GOT3 (cell line): ENCODE data around the gene TMEM14B.
"Not testable (repeated sequence)": the region's sequence is repeated elsewhere in the genome, so short reads cannot be mapped to it uniquely, and the experiment has no call there.

ENCODE experiments used
- DNase-seq: peaks from one replicate; lab custom pipeline; 2025; ENCODE audit warnings: mixed read lengths; lab: John Stamatoyannopoulos, UW

The TMEM14B gene

GRCh38 chr6:10746915-10747250 is 722 bp upstream of the TMEM14B start:
- no peak for DNase-seq

- DNase-seq, result no peak
These were observed 2.1 kb downstream of the TMEM14B start for GRCh38 chr6:10749734-10750133.

- DNase-seq, result not testable (repeated sequence)
These were observed 3.0 kb downstream of the TMEM14B start for GRCh38 chr6:10750568-10750967.

- not testable (repeated sequence) for DNase-seq
These were observed 4.2 kb downstream of the TMEM14B start for GRCh38 chr6:10751757-10752156.

- no peak for DNase-seq
These were observed 8.5 kb downstream of the TMEM14B start for GRCh38 chr6:10756085-10756484.

GRCh38 chr6:10759312-10759839 is 11.8 kb downstream of the TMEM14B start:
- DNase-seq, result no peak

GRCh38 chr6:10759884-10760329 is 12.3 kb downstream of the TMEM14B start:
- DNase-seq, result peak; percentile 28

GRCh38 chr6:10763006-10763405 is 15.4 kb downstream of the TMEM14B start:
- DNase-seq, result no peak

- DNase-seq, result no peak
These were observed 21.8 kb downstream of the TMEM14B start for GRCh38 chr6:10769419-10769818.

- DNase-seq, result no peak
These were observed 23.8 kb downstream of the TMEM14B start for GRCh38 chr6:10771371-10771894.

- DNase-seq, result no peak
These were observed 30.6 kb downstream of the TMEM14B start for GRCh38 chr6:10778230-10778629.

GRCh38 chr6:10779076-10779475 is 31.5 kb downstream of the TMEM14B start:
- no peak for DNase-seq

GRCh38 chr6:10791673-10792072 is 44.1 kb downstream of the TMEM14B start:
- DNase-seq, result no peak

- DNase-seq, result no peak
These were observed 44.5 kb downstream of the TMEM14B start for GRCh38 chr6:10792101-10792500.

GRCh38 chr6:10793035-10793434 is 45.4 kb downstream of the TMEM14B start:
- DNase-seq, result no peak

GRCh38 chr6:10793695-10794094 is 46.1 kb downstream of the TMEM14B start:
- no peak for DNase-seq

GRCh38 chr6:10794239-10794638 is 46.6 kb downstream of the TMEM14B start:
- DNase-seq, result no peak

GRCh38 chr6:10800810-10801209 is 53.2 kb downstream of the TMEM14B start:
- no peak for DNase-seq

GRCh38 chr6:10801224-10801848 is 53.7 kb downstream of the TMEM14B start:
- DNase-seq, result no peak
